Measurements from ENCODE around the gene C2orf76.

The C2orf76 gene

GRCh38 chr2:119261493-119262225 is 105.0 kb downstream of the C2orf76 start:
- no peak for DNase-seq

GRCh38 chr2:119260646-119261492 is 105.8 kb downstream of the C2orf76 start:
- DNase-seq, result no peak

- no peak for DNase-seq
These were observed 107.3 kb downstream of the C2orf76 start for GRCh38 chr2:119259296-119259860.

GRCh38 chr2:119257198-119257597 is 109.4 kb downstream of the C2orf76 start:
- DNase-seq, result no peak

- DNase-seq, result no peak
These were observed 110.1 kb downstream of the C2orf76 start for GRCh38 chr2:119256582-119256921.

- DNase-seq, result no peak
These were observed 110.7 kb downstream of the C2orf76 start for GRCh38 chr2:119255760-119256581.

- DNase-seq, result no peak
These were observed 112.0 kb downstream of the C2orf76 start for GRCh38 chr2:119254601-119255080.

GRCh38 chr2:119253760-119254600 is 112.7 kb downstream of the C2orf76 start:
- no peak for DNase-seq

- DNase-seq, result no peak
These were observed 113.4 kb downstream of the C2orf76 start for GRCh38 chr2:119253114-119253702.
